HepG2 (cell line): ENCODE results near the gene MCRIP2. TPM values are rescaled to one million over a fixed set of nuclear protein-coding genes. Genes with fewer than 3 reads are reported as not detected.

Source experiments
- AKAP8 ChIP-seq: sonication (generic); formaldehyde crosslinking; IDR thresholded peaks from 2 replicates; pipeline ENCODE4 v1.5.1; 2020; ENCODE audit warnings: mild to moderate bottlenecking, missing genetic modification reagents
- CBX2 ChIP-seq, 2 experiments: fragments of 200-600 bp in 1 of 2; sonication (generic); formaldehyde crosslinking in 1 of 2; IDR thresholded peaks; 2 replicates each; pipeline versions ENCODE4 v1.7.0 to v1.8.1; 2018 to 2022; ENCODE audit warnings: low read depth in 2 of 2, low read length in 1 of 2, mild to moderate bottlenecking in 1 of 2, missing genetic modification reagents in 1 of 2
- GTF3A ChIP-seq: sonication (generic); formaldehyde crosslinking; conservative IDR thresholded peaks from 2 replicates; pipeline ENCODE4 v1.4.0; 2020; ENCODE audit warnings: mild to moderate bottlenecking, missing genetic modification reagents
- HIVEP1 ChIP-seq: sonication (generic); formaldehyde crosslinking; IDR thresholded peaks from 2 replicates; pipeline ENCODE4 v1.4.0; 2020; ENCODE audit warnings: mild to moderate bottlenecking, missing genetic modification reagents
- HNF4G ChIP-seq, 2 experiments: sonication (generic) in 1 of 2; formaldehyde crosslinking in 1 of 2; IDR thresholded peaks; 2 replicates each; pipeline versions ENCODE4 v1.4.0 to v1.6.1; 2011 to 2020; ENCODE audit warnings: borderline replicate concordance in 2 of 2, low read depth in 2 of 2, mild to moderate bottlenecking in 2 of 2, low read length in 1 of 2, missing genetic modification reagents in 1 of 2, moderate library complexity in 1 of 2
- KDM3A ChIP-seq: IDR thresholded peaks from 2 replicates; pipeline ENCODE4 v1.6.1; 2018; ENCODE audit warnings: low read depth, missing compliant biosample characterization
- MED1 ChIP-seq: sonication (generic); formaldehyde crosslinking; IDR thresholded peaks from 2 replicates; pipeline ENCODE4 v1.4.0; 2020; ENCODE audit warnings: missing genetic modification reagents
- NR2C2 ChIP-seq: sonication (generic); formaldehyde crosslinking; IDR thresholded peaks from 2 replicates; pipeline ENCODE4 v1.4.0; 2020; ENCODE audit warnings: missing genetic modification reagents, mild to moderate bottlenecking, moderate library complexity, borderline replicate concordance
- SPEN ChIP-seq: sonication (generic); formaldehyde crosslinking; IDR thresholded peaks from 2 replicates; pipeline ENCODE4 v1.5.1; 2020; ENCODE audit warnings: low read depth, mild to moderate bottlenecking, missing genetic modification reagents
- TOPORS ChIP-seq: sonication (generic); formaldehyde crosslinking; IDR thresholded peaks from 2 replicates; pipeline ENCODE4 v1.8.0; 2023; ENCODE audit warnings: mild to moderate bottlenecking, missing genetic modification reagents
- ZNF589 ChIP-seq: sonication (generic); formaldehyde crosslinking; conservative IDR thresholded peaks from 2 replicates; pipeline ENCODE4 v1.8.0; 2022; ENCODE audit warnings: mild to moderate bottlenecking, moderate library complexity, missing genetic modification reagents
- ZNF737 ChIP-seq: sonication (generic); formaldehyde crosslinking; IDR thresholded peaks from 2 replicates; pipeline ENCODE4 v1.5.0; 2020; ENCODE audit warnings: missing genetic modification reagents, mild to moderate bottlenecking, borderline replicate concordance
- polyA plus RNA-seq, 8 experiments: library from polyadenylated mRNA; depleted of rRNA in 3 of 8; stranded (reverse) in 7 of 8; unstranded in 1 of 8; fragments of >200 nt; fragmentation: Illumina TruSeq in 4 of 8; extraction: Trizol in 4 of 8; gene quantifications; 2 replicates each; pipeline versions ENCODE4 v1.2.1 to v1.2.3, GENCODE V29; 2011 to 2016; ENCODE audit warnings: low read depth in 4 of 8, missing spikeins in 1 of 8, mixed read lengths in 1 of 8; ENCODE audit not compliant: insufficient read depth in 1 of 8
- total RNA-seq, 5 experiments: library from RNA; depleted of rRNA; stranded (reverse); fragments of >200 nt; fragmentation: Illumina TruSeq; extraction: Trizol; gene quantifications; 2 replicates each; pipeline ENCODE4 v1.2.3, GENCODE V29; 2016; ENCODE audit warnings: low read depth in 1 of 5
- TF ChIP-seq, protein P1 (sequence below), 2 experiments: sonication (generic) in 1 of 2; formaldehyde crosslinking in 1 of 2; IDR thresholded peaks; 2 replicates each; pipeline versions ENCODE4 v1.6.1 to v1.9.0; 2014 to 2022; ENCODE audit warnings: antibody characterized with exemption in 1 of 2, borderline replicate concordance in 1 of 2, inconsistent platforms in 1 of 2, low read depth in 1 of 2, missing genetic modification reagents in 1 of 2
- TF ChIP-seq, protein P2 (sequence below): sonication (generic); formaldehyde crosslinking; IDR thresholded peaks from 2 replicates; pipeline ENCODE4 v1.5.0; 2020; ENCODE audit warnings: missing genetic modification reagents, mild to moderate bottlenecking, borderline replicate concordance
- TF ChIP-seq, protein P3 (sequence below): sonication (generic); formaldehyde crosslinking; IDR thresholded peaks from 2 replicates; pipeline ENCODE4 v1.5.1; 2020; ENCODE audit warnings: mild to moderate bottlenecking, missing genetic modification reagents, moderate library complexity

Gene MCRIP2
- total and polyA plus RNA-seq, 2 of the 13 experiments (the other 11 are each of a cell fraction or from before 2014, with no cell fraction given), result 39.6 to 76.7 TPM

DNA sequence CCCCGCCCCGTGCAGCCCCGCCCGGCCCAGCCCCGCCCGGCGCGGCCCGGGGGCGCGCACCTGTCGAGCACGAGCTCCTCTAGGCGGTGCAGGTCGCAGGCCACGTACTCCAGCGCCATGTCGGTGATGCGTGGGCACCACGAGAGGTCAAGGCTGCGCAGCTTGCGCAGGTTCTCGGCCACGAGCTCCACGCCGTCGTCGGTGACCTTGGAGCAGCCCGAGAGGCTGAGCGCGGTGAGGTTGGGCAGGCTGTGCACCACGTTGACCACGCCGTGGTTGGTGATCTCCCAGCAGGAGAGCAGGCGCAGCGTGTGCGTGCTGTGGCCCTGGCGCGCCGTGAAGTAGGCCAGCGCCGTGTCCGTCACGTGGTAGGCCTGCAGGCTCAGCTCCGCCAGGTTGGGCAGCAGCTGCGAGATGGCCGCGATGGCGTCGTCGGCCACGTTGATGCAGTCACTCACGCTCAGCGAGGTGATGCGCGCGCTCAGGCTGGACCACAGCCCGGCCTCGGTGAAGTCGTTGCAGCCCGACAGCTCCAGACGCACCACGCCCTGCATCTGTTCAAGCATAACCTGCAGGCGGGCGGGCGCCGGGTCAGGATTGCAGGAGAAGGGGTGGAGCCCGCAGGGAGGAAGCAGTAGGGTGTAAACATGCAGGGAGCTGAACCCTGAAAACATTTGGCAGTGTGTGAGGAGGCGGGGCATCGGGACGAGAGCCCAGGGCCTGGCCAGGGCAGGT, 53.9 kb downstream of the MCRIP2 start (continued):
- TF ChIP-seq, protein P1, sequence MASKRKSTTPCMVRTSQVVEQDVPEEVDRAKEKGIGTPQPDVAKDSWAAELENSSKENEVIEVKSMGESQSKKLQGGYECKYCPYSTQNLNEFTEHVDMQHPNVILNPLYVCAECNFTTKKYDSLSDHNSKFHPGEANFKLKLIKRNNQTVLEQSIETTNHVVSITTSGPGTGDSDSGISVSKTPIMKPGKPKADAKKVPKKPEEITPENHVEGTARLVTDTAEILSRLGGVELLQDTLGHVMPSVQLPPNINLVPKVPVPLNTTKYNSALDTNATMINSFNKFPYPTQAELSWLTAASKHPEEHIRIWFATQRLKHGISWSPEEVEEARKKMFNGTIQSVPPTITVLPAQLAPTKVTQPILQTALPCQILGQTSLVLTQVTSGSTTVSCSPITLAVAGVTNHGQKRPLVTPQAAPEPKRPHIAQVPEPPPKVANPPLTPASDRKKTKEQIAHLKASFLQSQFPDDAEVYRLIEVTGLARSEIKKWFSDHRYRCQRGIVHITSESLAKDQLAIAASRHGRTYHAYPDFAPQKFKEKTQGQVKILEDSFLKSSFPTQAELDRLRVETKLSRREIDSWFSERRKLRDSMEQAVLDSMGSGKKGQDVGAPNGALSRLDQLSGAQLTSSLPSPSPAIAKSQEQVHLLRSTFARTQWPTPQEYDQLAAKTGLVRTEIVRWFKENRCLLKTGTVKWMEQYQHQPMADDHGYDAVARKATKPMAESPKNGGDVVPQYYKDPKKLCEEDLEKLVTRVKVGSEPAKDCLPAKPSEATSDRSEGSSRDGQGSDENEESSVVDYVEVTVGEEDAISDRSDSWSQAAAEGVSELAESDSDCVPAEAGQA (IDR thresholded peaks at IDR 0.05; ENCODE audit: low read depth), result peak; percentile 51; the same call in 1 of the 2 replicates
- TF ChIP-seq, protein P1 (CRISPR knock-in tag; IDR thresholded peaks at IDR 0.05; ENCODE audit: borderline replicate concordance), result no peak
- TF ChIP-seq HNF4G (IDR thresholded peaks at IDR 0.05; ENCODE audit: borderline replicate concordance, low read depth, low read length) (no peak), HNF4G (CRISPR knock-in tag; IDR thresholded peaks at IDR 0.05; ENCODE audit: borderline replicate concordance, low read depth) (0 out of 2 replicates have a peak, but pooled peaks have one; percentile 23), ZNF589 (peak; percentile 85; the same call in 1 of the 2 replicates), KDM3A (peak; percentile 75; the same call in 1 of the 2 replicates), HIVEP1 (CRISPR knock-in tag) (no peak), GTF3A (CRISPR knock-in tag) (no peak), MED1 (CRISPR knock-in tag) (0 out of 2 replicates have a peak, but pooled peaks have one; percentile 28), CBX2 (IDR thresholded peaks at IDR 0.05; ENCODE audit: low read depth, low read length) (no peak), CBX2 (CRISPR knock-in tag; IDR thresholded peaks at IDR 0.05; ENCODE audit: low read depth) (no peak), ZNF737 (CRISPR knock-in tag) (no peak; the same call in 1 of the 2 replicates), TOPORS (CRISPR knock-in tag) (no peak), SPEN (CRISPR knock-in tag) (peak; percentile 37; the same call in 1 of the 2 replicates), NR2C2 (CRISPR knock-in tag) (0 out of 2 replicates have a peak, but pooled peaks have one; percentile 24), AKAP8 (CRISPR knock-in tag) (peak; percentile 52; the same call in 1 of the 2 replicates)
- TF ChIP-seq, protein P2, sequence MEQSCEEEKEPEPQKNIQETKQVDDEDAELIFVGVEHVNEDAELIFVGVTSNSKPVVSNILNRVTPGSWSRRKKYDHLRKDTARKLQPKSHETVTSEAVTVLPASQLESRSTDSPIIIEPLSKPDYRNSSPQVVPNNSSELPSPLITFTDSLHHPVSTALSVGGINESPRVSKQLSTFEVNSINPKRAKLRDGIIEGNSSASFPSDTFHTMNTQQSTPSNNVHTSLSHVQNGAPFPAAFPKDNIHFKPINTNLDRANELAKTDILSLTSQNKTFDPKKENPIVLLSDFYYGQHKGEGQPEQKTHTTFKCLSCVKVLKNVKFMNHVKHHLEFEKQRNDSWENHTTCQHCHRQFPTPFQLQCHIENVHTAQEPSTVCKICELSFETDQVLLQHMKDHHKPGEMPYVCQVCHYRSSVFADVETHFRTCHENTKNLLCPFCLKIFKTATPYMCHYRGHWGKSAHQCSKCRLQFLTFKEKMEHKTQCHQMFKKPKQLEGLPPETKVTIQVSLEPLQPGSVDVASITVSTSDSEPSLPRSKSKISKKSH (CRISPR knock-in tag), result no peak
- TF ChIP-seq, protein P3, sequence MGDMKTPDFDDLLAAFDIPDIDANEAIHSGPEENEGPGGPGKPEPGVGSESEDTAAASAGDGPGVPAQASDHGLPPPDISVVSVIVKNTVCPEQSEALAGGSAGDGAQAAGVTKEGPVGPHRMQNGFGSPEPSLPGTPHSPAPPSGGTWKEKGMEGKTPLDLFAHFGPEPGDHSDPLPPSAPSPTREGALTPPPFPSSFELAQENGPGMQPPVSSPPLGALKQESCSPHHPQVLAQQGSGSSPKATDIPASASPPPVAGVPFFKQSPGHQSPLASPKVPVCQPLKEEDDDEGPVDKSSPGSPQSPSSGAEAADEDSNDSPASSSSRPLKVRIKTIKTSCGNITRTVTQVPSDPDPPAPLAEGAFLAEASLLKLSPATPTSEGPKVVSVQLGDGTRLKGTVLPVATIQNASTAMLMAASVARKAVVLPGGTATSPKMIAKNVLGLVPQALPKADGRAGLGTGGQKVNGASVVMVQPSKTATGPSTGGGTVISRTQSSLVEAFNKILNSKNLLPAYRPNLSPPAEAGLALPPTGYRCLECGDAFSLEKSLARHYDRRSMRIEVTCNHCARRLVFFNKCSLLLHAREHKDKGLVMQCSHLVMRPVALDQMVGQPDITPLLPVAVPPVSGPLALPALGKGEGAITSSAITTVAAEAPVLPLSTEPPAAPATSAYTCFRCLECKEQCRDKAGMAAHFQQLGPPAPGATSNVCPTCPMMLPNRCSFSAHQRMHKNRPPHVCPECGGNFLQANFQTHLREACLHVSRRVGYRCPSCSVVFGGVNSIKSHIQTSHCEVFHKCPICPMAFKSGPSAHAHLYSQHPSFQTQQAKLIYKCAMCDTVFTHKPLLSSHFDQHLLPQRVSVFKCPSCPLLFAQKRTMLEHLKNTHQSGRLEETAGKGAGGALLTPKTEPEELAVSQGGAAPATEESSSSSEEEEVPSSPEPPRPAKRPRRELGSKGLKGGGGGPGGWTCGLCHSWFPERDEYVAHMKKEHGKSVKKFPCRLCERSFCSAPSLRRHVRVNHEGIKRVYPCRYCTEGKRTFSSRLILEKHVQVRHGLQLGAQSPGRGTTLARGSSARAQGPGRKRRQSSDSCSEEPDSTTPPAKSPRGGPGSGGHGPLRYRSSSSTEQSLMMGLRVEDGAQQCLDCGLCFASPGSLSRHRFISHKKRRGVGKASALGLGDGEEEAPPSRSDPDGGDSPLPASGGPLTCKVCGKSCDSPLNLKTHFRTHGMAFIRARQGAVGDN (CRISPR knock-in tag), result peak; percentile 97
